Measurements from ENCODE around the gene ANO5.
A peak's percentile ranks its signal among the peaks of the same experiment; 100 is the strongest.
"Not testable (repeated sequence)": the region's sequence is repeated elsewhere in the genome, so short reads cannot be mapped to it uniquely, and the experiment has no call there.

Gene ANO5

DNA sequence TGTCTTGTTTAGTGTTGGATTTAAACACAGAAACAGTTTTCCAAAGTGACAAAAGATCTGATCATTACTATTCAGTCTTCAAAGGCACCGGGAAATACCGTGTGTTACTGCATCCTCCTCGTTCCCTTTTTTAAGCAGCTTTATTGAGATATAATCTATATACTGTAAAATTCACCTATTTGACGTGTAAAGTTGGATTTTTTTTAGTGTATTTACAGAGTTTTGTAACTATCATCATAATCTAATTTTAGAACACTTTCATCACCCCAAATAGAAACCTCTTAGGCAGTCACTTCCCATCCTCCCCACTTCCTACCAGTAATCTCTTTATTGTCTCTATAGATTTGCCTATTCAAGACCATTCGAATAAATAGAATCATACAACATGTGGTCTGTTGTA is 1.4 kb downstream of the ANO5 start:
- peak; percentile 7 for DNase-seq
- in situ Hi-C loops (cut with MboI; ENCODE audit: low pct_unique_long_range_greater_than_20kb, low sequenced_read_pairs), result loop anchor here (25.0 kb wide), 1 partner anchor 118 kb away; no protein-coding TSS in a partner anchor

DNA sequence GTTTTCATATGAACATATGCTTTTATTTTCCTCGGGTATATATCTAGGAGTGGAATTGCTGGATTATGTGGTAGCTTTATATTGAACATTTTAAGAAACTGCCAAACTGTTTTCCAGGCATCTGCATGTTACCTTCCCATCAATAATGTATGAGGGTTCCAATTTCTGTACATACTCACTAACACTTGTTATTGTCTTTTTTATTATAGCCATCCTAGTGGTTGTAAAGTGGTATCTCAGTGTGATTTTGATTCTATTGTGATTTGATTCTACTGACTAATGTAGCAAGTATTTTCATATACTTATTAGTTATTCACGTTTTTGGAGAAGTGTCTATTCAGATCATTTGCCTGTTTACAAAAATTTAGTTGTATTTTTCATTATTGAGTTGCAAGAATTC is 2.0 kb downstream of the ANO5 start:
- no peak for DNase-seq
- in situ Hi-C loops (cut with MboI; ENCODE audit: low pct_unique_long_range_greater_than_20kb, low sequenced_read_pairs), result loop anchor here (25.0 kb wide), 1 partner anchor 117 kb away; no protein-coding TSS in a partner anchor

DNA sequence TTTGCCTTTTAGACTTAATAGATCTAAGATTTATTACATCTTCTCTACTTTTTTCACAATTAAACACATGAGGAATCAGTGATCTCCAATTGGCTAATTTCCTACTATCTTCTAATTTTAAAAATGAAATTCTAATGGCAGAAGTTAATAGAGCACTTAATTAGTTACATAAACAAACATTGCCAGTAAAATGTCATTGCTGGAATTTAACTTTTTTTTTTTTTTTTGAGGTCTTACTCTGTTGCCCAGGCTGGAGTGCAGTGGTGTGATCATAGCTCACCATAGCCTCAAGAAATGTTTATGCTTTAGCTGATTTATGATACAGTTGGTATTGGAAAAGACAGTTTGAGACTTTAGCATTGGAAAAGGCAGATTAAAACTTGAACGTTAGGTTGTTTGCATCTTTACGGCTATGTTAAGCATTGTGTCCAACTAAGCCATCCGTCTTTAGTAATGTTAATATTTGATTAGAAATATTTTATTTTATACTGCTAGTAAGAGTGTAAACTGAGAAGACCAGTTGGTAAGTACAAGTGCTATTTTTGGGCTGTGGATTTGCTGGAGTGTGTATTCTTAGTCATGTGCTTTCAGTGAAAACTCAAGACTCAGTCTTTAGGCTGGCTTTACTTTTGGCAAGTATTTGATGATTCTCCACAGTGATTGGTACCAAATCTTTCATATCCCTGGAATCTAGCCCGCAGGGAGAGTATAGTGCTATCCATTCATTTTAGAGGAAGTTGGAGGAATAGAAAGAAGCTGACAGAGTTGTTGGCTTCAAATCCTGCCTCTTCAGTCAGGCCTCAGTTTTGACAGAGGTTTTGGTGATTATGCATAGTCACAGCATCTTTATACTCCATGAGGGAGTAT is 4.5 kb downstream of the ANO5 start:
- DNase-seq, result no peak
- in situ Hi-C loops (cut with MboI; ENCODE audit: low pct_unique_long_range_greater_than_20kb, low sequenced_read_pairs), result loop anchor here (25.0 kb wide), 1 partner anchor 115 kb away; no protein-coding TSS in a partner anchor

DNA sequence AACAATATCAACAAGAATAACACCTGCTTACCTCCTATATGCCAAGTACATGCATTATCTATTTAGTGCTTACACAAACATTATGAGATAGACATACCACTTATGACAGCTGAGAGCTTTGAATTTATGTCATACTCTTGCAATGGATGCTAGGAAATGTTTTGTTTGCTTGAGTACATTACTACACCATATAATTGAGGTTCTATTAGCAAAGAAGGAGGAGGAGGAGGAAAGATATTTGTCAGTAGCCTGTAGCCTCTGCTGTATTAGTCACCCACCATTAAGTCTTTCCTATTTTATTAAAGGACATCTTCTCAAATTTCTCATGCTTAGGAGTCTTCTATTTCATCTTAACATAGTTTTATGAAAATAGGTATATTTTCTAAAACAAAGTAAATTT is 6.4 kb downstream of the ANO5 start:
- in situ Hi-C loops (cut with MboI; ENCODE audit: low pct_unique_long_range_greater_than_20kb, low sequenced_read_pairs), result loop anchor here (25.0 kb wide), 1 partner anchor 113 kb away; no protein-coding TSS in a partner anchor

DNA sequence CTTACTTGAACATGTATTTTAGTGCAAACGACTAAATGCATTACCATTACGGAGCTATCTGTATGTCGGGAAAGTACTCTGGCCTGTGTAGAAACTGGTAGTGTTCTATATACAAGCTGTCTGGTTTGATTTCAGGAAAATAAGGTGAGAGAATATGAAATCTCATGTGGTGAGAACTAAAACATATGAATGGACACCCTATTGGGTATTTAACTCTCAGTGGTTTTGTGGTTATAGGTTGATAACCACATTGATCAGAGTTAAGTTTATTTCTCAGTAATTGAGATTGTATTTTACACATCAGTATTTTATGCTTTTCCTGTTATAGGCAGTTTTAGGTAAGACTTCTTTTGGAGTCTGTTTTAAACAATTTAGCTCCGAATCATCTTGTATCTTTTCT is 10.4 kb downstream of the ANO5 start:
- in situ Hi-C loops (cut with MboI; ENCODE audit: low pct_unique_long_range_greater_than_20kb, low sequenced_read_pairs), result no loop called here
- DNase-seq, result no peak

More for the DNA sequence above, 6.4 kb downstream of the ANO5 start:
- DNase-seq, result no peak

DNA sequence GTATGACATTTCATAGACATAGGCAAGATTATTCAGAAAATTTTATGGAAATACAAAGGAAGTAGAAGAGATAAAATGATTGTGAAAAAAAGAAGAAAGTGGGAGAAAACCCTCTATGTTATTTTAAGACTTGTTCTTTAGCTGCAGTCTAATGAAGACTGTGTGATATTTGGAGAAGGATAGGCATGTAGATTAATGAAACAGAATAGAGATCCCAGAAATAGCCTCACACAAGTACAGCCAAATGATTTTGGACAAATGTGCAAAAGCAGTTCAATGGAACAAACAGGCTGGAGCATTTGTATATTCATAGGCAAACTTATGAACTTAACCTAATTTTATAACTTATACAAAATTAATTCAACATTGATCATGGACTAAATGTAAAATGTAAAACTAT is 14.3 kb downstream of the ANO5 start:
- DNase-seq, result no peak
- in situ Hi-C loops (cut with MboI; ENCODE audit: low pct_unique_long_range_greater_than_20kb, low sequenced_read_pairs), result no loop called here

DNA sequence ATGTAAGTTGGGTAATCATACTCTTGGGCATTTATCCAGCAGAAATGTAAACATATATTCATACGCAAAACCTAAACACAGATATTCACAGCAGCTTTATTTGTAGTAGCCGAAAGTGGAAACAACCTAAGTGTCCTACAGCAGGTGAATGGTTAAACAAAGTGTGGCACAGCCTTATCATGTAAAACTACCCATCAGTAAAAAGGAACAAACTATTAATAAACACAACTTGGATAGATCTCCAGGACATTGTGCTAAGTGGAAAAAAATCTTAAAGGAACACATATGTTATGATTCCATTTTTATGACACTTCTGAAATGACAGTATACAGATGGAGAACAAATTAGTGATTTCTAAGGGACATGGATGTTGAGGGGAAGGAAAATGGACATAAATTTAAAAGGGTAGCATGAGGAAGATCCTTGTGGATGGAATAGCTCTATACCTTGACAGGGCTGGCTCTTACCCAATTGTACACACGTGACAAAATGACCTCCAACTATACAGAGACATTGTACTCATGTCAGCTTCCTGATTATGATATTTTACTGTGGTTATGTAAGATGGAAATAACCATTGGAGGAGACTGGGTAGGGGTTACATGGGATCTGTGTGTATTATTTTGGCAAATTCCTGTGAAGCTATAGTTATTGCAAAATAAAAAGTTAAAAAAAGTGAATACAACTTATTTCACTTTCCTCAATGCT is 15.4 kb downstream of the ANO5 start:
- in situ Hi-C loops (cut with MboI; ENCODE audit: low pct_unique_long_range_greater_than_20kb, low sequenced_read_pairs), result no loop called here
- DNase-seq, result no peak

DNA sequence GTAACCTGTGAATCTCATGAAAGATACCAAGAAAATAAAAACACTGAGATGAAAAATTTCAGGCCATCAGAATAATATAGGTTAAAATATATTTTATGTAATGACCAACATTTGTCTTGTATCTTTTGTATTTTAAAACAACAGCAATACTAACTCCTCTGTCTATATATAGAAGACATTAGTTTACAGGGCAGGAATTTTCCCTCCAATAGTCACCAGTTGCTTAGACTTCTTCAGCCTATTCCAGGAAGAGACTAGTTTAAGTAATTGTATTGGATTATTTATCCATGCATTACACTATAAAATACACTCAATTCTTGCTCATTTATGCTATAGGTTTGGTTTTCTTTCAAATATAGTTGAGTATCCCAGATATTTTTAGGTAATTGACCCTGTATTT is 24.1 kb downstream of the ANO5 start:
- in situ Hi-C loops (cut with MboI; ENCODE audit: low pct_unique_long_range_greater_than_20kb, low sequenced_read_pairs), result no loop called here
- DNase-seq, result no peak

DNA sequence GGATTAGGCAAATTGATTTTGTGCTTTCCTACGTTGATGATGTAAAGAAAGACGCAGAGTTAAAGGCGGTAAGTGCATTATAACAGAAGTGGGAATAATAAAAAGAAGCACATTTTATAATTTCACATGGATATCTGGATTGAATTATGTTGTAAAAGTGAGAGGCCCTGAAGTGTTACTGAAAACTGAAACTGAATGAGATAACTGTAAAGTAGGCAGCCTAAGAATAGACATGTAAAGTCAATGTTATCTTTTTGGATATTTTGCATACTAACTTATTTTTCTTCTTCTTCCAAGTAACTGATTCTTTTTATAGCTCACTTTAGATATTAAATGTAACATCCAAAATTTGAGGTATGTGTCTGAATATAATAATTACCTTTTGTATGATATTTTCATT is 28.3 kb downstream of the ANO5 start:
- DNase-seq, result no peak
- in situ Hi-C loops (cut with MboI; ENCODE audit: low pct_unique_long_range_greater_than_20kb, low sequenced_read_pairs), result no loop called here

DNA sequence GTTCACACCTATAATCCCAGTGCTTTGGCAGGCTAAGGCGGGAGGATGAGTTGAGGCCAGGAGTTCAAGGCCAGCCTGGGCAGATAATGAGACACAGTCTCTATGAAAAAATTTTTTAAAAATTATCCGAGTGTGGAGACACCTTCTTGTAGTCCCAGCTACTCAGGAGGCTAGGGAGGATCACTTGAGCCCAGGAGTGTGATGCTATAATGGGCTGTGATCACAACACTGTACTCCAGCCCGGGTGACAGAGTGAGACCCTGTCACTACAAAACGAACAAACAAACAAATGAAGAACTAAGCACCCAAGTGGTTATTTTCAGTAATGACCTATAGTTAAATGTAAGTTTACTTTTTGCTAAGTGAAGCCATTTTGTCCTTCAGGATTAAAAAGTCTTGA is 32.3 kb downstream of the ANO5 start:
- DNase-seq, result no peak
- in situ Hi-C loops (cut with MboI; ENCODE audit: low pct_unique_long_range_greater_than_20kb, low sequenced_read_pairs), result no loop called here

DNA sequence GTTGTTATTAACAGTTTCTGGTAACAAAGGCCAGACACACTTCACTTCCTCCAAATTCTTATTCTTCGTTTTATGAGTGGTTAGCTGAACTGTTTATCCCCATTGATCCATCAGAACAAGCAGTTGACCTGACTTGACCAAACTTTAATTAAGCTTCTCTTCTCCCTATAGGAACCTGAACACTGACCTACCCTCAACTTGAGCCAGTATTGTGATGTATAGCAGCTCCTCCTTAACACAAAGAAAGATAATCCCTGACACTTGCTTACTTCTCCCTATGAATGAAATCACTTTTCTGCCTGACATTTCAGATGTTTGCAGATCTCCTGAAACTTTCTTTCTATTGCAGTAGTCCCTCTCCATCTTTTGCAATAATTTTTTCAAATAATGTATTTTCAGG is 41.9 kb downstream of the ANO5 start:
- no peak for DNase-seq
- in situ Hi-C loops (cut with MboI; ENCODE audit: low pct_unique_long_range_greater_than_20kb, low sequenced_read_pairs), result no loop called here

DNA sequence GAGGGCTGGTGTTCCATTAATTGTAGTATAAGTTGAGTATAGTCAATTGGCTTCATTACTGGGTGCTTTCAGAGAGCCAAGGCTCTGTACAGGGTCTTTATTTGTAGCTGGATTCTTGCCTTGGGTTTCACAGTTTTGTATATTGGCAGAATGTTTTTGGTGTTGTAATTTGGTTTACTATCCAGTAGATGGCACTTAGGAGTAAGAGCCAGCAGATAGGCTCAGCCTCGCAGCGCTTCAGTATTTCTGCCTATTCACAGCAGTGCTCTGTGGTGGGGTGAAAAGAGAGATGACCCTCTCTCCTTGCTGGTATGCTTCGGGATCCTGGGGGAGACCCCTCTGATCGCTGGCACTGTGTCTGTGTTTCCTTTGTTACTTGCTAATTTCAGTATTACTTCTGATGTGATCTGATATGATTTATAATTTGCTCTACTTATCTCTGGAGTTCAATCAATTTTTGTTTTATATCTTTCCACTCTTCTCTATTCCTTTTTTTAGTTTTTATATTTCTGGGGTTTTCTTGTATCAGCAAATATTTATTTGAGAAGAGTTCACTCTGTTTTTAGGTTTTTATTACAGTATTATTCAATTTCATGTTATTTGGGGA is 52.2 kb downstream of the ANO5 start:
- DNase-seq, result peak; percentile 35
- in situ Hi-C loops (cut with MboI; ENCODE audit: low pct_unique_long_range_greater_than_20kb, low sequenced_read_pairs), result no loop called here

DNA sequence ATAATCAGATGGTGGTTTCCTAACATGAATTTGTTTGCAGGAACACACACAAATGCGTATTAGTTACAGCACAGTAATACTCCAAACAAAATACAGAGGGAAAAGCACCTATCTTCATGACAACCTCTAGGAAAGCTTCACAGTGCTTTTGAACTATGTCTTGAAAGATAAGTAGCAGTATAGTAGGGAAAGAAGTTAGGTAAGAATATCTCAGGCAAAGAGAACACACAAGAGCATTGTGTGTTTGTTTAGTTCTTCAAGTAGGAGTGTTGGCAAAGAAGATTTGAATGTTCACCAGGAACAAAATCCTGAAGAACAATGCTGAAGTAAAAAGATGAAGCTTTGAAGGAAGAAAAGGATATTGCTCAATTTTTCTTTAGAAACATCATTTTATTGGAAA is 54.1 kb downstream of the ANO5 start:
- in situ Hi-C loops (cut with MboI; ENCODE audit: low pct_unique_long_range_greater_than_20kb, low sequenced_read_pairs), result no loop called here
- DNase-seq, result no peak

DNA sequence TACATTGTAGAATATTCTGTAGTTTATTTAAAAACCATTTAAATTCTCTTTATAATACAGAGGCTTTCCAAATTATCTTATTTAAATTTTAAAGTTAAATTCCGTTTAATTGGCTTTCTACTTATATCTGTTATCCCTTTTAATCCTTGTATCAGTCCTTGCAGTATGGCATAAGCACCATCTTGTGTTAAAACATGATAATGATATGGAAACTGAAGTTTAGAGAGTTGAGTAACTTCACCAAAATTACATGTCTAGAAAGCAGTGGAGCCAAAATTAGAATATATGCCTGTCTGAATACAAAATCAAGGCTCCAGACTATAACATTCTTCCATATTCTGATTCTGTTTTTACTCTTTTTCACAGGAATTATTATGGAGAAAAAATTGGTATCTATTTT is 57.0 kb downstream of the ANO5 start:
- DNase-seq, result no peak
- in situ Hi-C loops (cut with MboI; ENCODE audit: low pct_unique_long_range_greater_than_20kb, low sequenced_read_pairs), result no loop called here

DNA sequence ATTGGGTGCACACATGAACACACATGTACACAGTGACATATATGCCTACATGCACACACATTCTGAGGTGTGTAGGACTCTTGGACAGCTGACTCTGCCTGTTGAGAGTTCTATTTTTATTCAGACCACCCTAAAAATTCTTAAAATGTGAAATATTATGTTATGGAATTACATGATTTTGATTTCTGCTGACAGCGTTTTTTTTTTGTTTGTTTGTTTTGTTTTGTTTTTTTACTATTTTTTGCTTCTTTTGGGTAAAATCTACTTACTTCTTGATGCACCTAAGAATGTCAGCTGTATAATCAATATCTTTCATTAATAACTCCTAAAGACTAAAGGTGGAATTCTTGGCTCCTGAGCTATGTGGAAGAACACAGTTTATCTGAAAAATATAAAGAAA is 64.0 kb downstream of the ANO5 start:
- in situ Hi-C loops (cut with MboI; ENCODE audit: low pct_unique_long_range_greater_than_20kb, low sequenced_read_pairs), result no loop called here
- no peak for DNase-seq

DNA sequence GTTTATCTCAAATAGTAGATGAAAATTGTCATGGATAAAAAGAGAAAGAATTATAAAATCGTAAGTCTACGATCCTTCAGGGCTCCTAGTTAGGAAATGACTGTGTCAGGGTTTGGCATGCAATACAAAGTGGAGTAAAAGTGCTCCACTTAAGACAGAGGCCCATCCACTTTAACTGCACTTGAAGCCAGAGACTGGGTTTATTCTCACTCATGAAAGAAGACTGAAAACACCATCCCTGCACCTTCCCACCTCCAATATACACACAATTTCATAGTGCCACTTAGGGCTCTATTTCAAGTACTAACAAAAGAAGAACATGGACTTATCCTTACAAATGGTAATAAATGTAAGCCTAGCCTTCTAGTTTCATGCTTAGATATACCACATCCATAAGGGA is 70.7 kb downstream of the ANO5 start:
- in situ Hi-C loops (cut with MboI; ENCODE audit: low pct_unique_long_range_greater_than_20kb, low sequenced_read_pairs), result no loop called here
- DNase-seq, result no peak

DNA sequence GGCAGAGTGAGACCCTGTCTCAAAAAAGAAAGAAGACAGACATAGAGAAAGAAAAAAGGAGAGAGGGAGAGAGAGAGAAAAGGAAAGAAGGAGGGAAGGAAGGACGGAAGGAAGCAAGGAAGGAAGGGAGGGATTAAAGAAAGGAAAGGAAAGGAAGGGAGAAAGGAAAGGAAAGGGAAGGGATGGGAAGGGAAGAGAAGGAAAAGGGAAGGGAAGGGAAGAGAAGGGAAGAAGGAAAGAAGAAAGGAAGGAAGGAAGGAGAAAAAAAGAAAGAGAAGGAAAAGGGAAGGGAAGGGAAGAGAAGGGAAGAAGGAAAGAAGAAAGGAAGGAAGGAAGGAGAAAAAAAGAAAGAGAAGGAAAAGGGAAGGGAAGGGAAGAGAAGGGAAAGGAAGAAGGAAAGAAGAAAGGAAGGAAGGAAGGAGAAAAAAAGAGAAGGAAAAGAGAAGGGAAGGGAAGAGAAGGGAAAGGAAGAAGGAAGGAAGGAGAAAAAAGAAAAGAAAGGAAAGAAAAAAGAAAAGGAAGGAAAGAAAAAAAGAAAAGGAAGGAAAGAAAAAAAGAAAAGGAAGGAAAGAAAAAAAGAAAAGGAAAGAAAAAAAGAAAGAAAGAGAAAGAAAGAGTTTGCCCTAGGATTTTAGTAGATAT is 76.2 kb downstream of the ANO5 start:
- in situ Hi-C loops (cut with MboI; ENCODE audit: low pct_unique_long_range_greater_than_20kb, low sequenced_read_pairs); DNase-seq: not testable (repeated sequence)

DNA sequence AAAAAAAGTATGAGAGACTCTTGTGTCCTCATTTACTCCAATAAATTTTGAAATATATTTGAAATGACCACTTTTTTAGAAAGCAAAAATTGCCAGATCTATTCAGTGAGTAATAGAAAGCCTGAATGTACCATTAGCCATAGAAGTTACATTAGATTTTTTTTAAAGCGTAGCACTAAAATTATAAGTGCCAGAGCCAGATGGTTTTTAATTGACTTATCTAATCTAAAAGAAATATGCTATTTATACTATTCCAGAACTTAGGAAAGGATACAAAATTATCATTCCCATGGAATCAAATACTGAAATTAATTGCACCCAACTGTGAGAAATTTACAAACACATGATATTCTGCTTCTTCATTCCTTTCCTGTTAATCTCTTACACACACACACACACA is 80.9 kb downstream of the ANO5 start:
- in situ Hi-C loops (cut with MboI; ENCODE audit: low pct_unique_long_range_greater_than_20kb, low sequenced_read_pairs), result no loop called here
- no peak for DNase-seq

DNA sequence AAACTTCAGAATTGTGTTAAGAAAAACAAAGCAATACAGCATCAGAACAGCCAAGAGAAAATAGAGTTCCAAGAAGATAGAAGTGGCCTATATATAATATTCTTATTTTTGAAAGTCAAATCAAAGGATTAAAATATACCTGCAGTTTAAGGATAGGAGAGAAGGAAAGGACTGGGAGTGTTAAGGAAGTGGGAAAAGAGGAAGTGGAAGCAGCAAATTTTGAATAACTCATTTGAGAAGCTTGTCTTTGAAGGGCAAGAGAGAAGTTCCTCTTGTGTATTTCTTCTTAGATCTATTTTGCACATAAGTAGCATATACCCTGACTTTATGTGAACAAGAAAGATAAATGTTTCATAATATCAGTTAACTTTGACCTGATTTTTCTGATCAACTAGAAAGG is 82.7 kb downstream of the ANO5 start:
- in situ Hi-C loops (cut with MboI; ENCODE audit: low pct_unique_long_range_greater_than_20kb, low sequenced_read_pairs), result no loop called here
- DNase-seq, result peak; percentile 42

DNA sequence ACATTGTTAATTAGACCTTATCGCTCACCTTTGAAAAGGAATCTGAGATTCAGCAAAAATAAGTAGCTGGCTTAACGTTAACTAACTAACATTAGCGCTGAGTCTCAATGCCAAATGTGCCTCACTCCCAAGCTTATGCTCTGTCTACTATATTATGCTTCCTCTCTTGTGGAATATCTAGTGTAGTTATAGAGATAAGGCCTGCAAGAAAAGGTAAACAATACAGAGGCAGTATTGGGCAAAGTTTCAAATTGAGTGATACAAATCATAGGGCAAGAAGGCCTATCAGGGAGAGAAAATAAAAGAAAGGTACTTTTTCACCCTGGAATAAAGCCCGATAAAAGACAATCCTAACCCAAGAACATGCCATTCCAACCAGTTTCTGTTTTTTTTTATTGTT is 83.7 kb downstream of the ANO5 start:
- in situ Hi-C loops (cut with MboI; ENCODE audit: low pct_unique_long_range_greater_than_20kb, low sequenced_read_pairs), result no loop called here

More for the DNA sequence above, 83.7 kb downstream of the ANO5 start:
- DNase-seq, result no peak
